HCT116 (cell line): Measurements from ENCODE around the gene COL15A1. TPM values are rescaled to one million over a fixed set of nuclear protein-coding genes. Genes with fewer than 3 reads are reported as not detected.

Experiments
- ATAC-seq: fragments of 200-7000 bp; cut with Tn5 transposase; 2 replicates; pipeline ENCODE4 v1.9.1; 2020; ENCODE audit warnings: mild to moderate bottlenecking, moderate library complexity
- BruUV-seq: library from RNA; stranded (reverse); fragments of 400-500 nt; replicated peaks from 2 replicates; lab custom pipeline; 2021; lab: Mats Ljungman, UMichigan
- CTCF ChIA-PET: fragments of 300-600 bp; sonication (Branson Sonifier 250); formaldehyde crosslinking; loops from one replicate; lab custom pipeline; 2021; ENCODE audit warnings: antibody characterized with exemption; lab: Charles Lee
- POLR2A ChIA-PET: fragments of 300-600, 350-600 bp; sonication (Branson Sonifier 250); formaldehyde crosslinking; loops from one replicate; lab custom pipeline; 2021; ENCODE audit warnings: antibody characterized with exemption; lab: Charles Lee
- RAD21 ChIA-PET, 2 experiments: fragments of 300-600 bp; sonication (Branson Sonifier 250); formaldehyde crosslinking; loops; one replicate each; lab custom pipeline; 2023; ENCODE audit warnings: low total read pairs in 2 of 2; ENCODE audit not compliant: uncharacterized antibody in 2 of 2, unreplicated experiment in 2 of 2, low non-redundant PET in 1 of 2; lab: Charles Lee
- DNase-seq: peaks from one replicate; pipeline ENCODE4 v3.0.0-alpha.2; 2010; ENCODE audit warnings: low read depth, low spot score
- H2AFZ ChIP-seq: fragments of 200-600 bp; shearing (Covaris generic), sonication (generic); 2 replicates; pipeline ENCODE4 v1.6.1; 2017; ENCODE audit warnings: low read depth, mixed run types, mixed read lengths, antibody characterized with exemption, low read length; ENCODE audit not compliant: poor library complexity, severe bottlenecking
- H3K27ac ChIP-seq: 2 replicates; pipeline ENCODE4 v1.5.1; 2012; ENCODE audit warnings: low read depth, low read length
- H3K27me3 ChIP-seq: fragments of 200-600 bp; sonication (generic); 2 replicates; pipeline ENCODE4 v1.6.1; 2016; ENCODE audit warnings: mixed run types, low read length, mixed read lengths; ENCODE audit not compliant: insufficient read depth
- H3K36me3 ChIP-seq, 2 experiments: fragments of 200-500 bp in 1 of 2; fragments of 200-600 bp in 1 of 2; sonication (Bioruptor generic) in 1 of 2; sonication (generic) in 1 of 2; 2 replicates each; pipeline versions ENCODE4 v1.5.1 to v1.6.1; 2014 to 2016; ENCODE audit warnings: low read length in 2 of 2, inconsistent platforms in 1 of 2, mixed read lengths in 1 of 2, mixed run types in 1 of 2; ENCODE audit not compliant: insufficient read depth in 2 of 2, control insufficient read depth in 1 of 2
- H3K4me1 ChIP-seq, 2 experiments: fragments of 200-600 bp in 1 of 2; sonication (generic) in 1 of 2; 2 replicates each; pipeline versions ENCODE4 v1.5.1 to v1.6.1; 2012 to 2017; ENCODE audit warnings: low read length in 2 of 2, inconsistent platforms in 1 of 2, mild to moderate bottlenecking in 1 of 2, mixed read lengths in 1 of 2, mixed run types in 1 of 2, moderate library complexity in 1 of 2; ENCODE audit not compliant: insufficient read depth in 2 of 2, control insufficient read depth in 1 of 2
- H3K4me2 ChIP-seq: fragments of 200-600 bp; sonication (generic); 2 replicates; pipeline ENCODE4 v1.6.1; 2017; ENCODE audit warnings: mixed run types, low read length, mixed read lengths
- H3K4me3 ChIP-seq, 2 experiments: fragments of 200-600 bp in 1 of 2; sonication (generic) in 1 of 2; replicated peaks in 1 of 2; 2 replicates each; pipeline ENCODE4 v1.5.1; 2011 to 2016; ENCODE audit warnings: low read length in 2 of 2, control low read depth in 1 of 2, low read depth in 1 of 2, mild to moderate bottlenecking in 1 of 2, mixed read lengths in 1 of 2, mixed run types in 1 of 2
- H3K79me2 ChIP-seq: fragments of 200-600 bp; sonication (generic); 2 replicates; pipeline ENCODE4 v1.6.1; 2017; ENCODE audit warnings: mild to moderate bottlenecking, mixed run types, low read length, moderate library complexity, mixed read lengths; ENCODE audit not compliant: insufficient read depth
- H3K9ac ChIP-seq: fragments of 200-600 bp; sonication (generic); 2 replicates; pipeline ENCODE4 v1.6.1; 2016; ENCODE audit warnings: low read length, mixed read lengths
- H3K9me2 ChIP-seq: fragments of 200-600 bp; sonication (generic), shearing (Covaris generic); 2 replicates; pipeline ENCODE4 v1.6.1; 2017; ENCODE audit warnings: mixed run types, mild to moderate bottlenecking, moderate library complexity; ENCODE audit not compliant: insufficient read depth
- H3K9me3 ChIP-seq, 2 experiments: fragments of 200-500 bp in 1 of 2; fragments of 200-600 bp in 1 of 2; sonication (Bioruptor generic) in 1 of 2; sonication (generic) in 1 of 2; 2 replicates each; pipeline ENCODE4 v1.6.1; 2014 to 2017; ENCODE audit warnings: low read length in 2 of 2, mixed read lengths in 2 of 2, inconsistent platforms in 1 of 2, low read depth in 1 of 2, mild to moderate bottlenecking in 1 of 2, mixed run types in 1 of 2, moderate library complexity in 1 of 2; ENCODE audit not compliant: control insufficient read depth in 1 of 2, insufficient read depth in 1 of 2
- H4K20me1 ChIP-seq: fragments of 200-600 bp; sonication (generic), shearing (Covaris generic); 2 replicates; pipeline ENCODE4 v1.6.1; 2017; ENCODE audit warnings: mixed run types, mild to moderate bottlenecking, moderate library complexity; ENCODE audit not compliant: insufficient read depth
- CBX3 ChIP-seq: IDR thresholded peaks from 2 replicates; pipeline ENCODE4 v1.6.1; 2012; ENCODE audit warnings: low read depth
- EGR1 ChIP-seq: IDR thresholded peaks from 2 replicates; pipeline ENCODE4 v1.6.1; 2012; ENCODE audit warnings: low read depth
- ELF1 ChIP-seq: IDR thresholded peaks from 2 replicates; pipeline ENCODE4 v1.6.1; 2012; ENCODE audit warnings: low read depth, borderline replicate concordance
- EZH2phosphoT487 ChIP-seq: fragments of 200-600 bp; IDR thresholded peaks from 2 replicates; pipeline ENCODE4 v1.6.1; 2018; ENCODE audit warnings: antibody characterized with exemption, borderline replicate concordance
- FOSL1 ChIP-seq: IDR thresholded peaks from 2 replicates; pipeline ENCODE4 v1.6.1; 2012; ENCODE audit warnings: low read depth
- JUND ChIP-seq: IDR thresholded peaks from 2 replicates; pipeline ENCODE4 v1.6.1; 2012
- MAX ChIP-seq: IDR thresholded peaks from 2 replicates; pipeline ENCODE4 v1.6.1; 2012
- POLR2A ChIP-seq: IDR thresholded peaks from 2 replicates; pipeline ENCODE4 v1.7.0; 2011; ENCODE audit warnings: borderline replicate concordance; ENCODE audit not compliant: insufficient read depth, insufficient read length; ENCODE audit errors: extremely low read depth
- POLR2AphosphoS5 ChIP-seq: IDR thresholded peaks from 2 replicates; pipeline ENCODE4 v1.6.1; 2011; ENCODE audit warnings: mild to moderate bottlenecking, low read depth, low read length, moderate library complexity
- RAD21 ChIP-seq: IDR thresholded peaks from 2 replicates; pipeline ENCODE4 v1.6.1; 2012; ENCODE audit warnings: low read depth, mild to moderate bottlenecking
- SIN3A ChIP-seq: IDR thresholded peaks from 2 replicates; pipeline ENCODE4 v1.6.1; 2012; ENCODE audit warnings: low read depth
- SP1 ChIP-seq: IDR thresholded peaks from 2 replicates; pipeline ENCODE4 v1.6.1; 2012; ENCODE audit warnings: low read depth
- SRF ChIP-seq: IDR thresholded peaks from 2 replicates; pipeline ENCODE4 v1.6.1; 2012; ENCODE audit warnings: low read depth
- YY1 ChIP-seq: IDR thresholded peaks from 2 replicates; pipeline ENCODE4 v1.6.1; 2011; ENCODE audit warnings: low read length, low read depth, moderate library complexity, mild to moderate bottlenecking; ENCODE audit not compliant: insufficient replicate concordance; ENCODE audit errors: extremely low read depth
- intact Hi-C: fragments of 100-400 bp; cut with micrococcal nuclease; formaldehyde crosslinking; loops from 2 replicates; pipeline ENCODE4 v1.10.0; 2022
- total RNA-seq: library from RNA; stranded (reverse); gene quantifications from one replicate; pipeline ENCODE4 v1.2.1, GENCODE V29; 2021; ENCODE audit not compliant: unreplicated experiment
- TF ChIP-seq, protein P1 (sequence below): IDR thresholded peaks from 2 replicates; pipeline ENCODE4 v1.6.1; 2011; ENCODE audit warnings: mild to moderate bottlenecking, low read length, moderate library complexity; ENCODE audit not compliant: insufficient replicate concordance; ENCODE audit errors: extremely low read depth
- TF ChIP-seq, protein P2 (sequence below): IDR thresholded peaks from 2 replicates; pipeline ENCODE4 v1.6.1; 2012

COL15A1 gene
- total RNA-seq, 1 experiment from 2014 or later: 0.15 TPM

DNA sequence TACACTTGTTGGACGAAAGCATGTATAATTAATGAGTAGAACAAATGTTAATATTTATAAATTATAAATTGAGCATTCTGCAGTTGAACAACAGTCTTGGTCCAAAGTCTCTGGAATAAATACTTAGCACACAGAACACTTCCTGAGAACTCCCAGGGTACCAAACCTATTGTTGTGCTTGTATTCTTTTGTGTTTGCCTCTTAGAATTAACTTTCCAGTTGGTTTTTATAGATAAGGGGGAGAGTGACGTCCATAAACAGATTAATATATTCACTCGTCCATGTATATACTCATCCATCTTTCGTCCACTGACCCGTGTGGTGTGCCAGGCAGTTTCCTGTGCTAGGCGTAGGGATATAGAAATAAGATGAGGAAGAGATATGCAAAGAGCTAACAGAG lies 98.9 kb downstream of the COL15A1 start:
- RAD21 ChIA-PET: no interaction called here
- CTCF ChIA-PET: interaction anchor here (0.6 kb wide), 1 partner anchor 1552 kb away, joined by 3 read pairs; no protein-coding TSS in a partner anchor

GRCh38 chr9:99044827-99045226 lies 101.1 kb downstream of the COL15A1 start:
- ChIA-PET CTCF (no interaction called here), RAD21 (no interaction called here), POLR2A (no interaction called here)
- Histone ChIP-seq H3K36me3 (no peaks in the 10 kb centered on the region), H3K9me2 (no peaks in the 10 kb centered on the region), H3K4me3 (no peak overlapping the region), H4K20me1 (no peaks in the 10 kb centered on the region), H3K4me2 (no peak overlapping the region), H3K4me1 (no peaks in the 10 kb centered on the region), H3K27me3 (no peaks in the 10 kb centered on the region), H2AFZ (no peak overlapping the region), H3K79me2 (no peaks in the 10 kb centered on the region), H3K9ac (no peak overlapping the region), H3K27ac (no peak overlapping the region), H3K9me3 (peaks cover 0 to 7% of the 10 kb centered on the region in 2 experiments; a peak in 1 of 4 replicates)
- BruUV-seq: no TSS peak
- DNase-seq (no peak), ATAC-seq (no peak)
- intact Hi-C loops: no loop called here
- TF ChIP-seq SP1: no peak
- no peak for TF ChIP-seq POLR2AphosphoS5
- no peak for TF ChIP-seq POLR2A
- TF ChIP-seq RAD21: no peak
- TF ChIP-seq FOSL1: no peak
- TF ChIP-seq EZH2phosphoT487: no peak
- no peak for TF ChIP-seq JUND
- TF ChIP-seq EGR1: no peak
- TF ChIP-seq SRF: no peak
- TF ChIP-seq, protein P1, sequence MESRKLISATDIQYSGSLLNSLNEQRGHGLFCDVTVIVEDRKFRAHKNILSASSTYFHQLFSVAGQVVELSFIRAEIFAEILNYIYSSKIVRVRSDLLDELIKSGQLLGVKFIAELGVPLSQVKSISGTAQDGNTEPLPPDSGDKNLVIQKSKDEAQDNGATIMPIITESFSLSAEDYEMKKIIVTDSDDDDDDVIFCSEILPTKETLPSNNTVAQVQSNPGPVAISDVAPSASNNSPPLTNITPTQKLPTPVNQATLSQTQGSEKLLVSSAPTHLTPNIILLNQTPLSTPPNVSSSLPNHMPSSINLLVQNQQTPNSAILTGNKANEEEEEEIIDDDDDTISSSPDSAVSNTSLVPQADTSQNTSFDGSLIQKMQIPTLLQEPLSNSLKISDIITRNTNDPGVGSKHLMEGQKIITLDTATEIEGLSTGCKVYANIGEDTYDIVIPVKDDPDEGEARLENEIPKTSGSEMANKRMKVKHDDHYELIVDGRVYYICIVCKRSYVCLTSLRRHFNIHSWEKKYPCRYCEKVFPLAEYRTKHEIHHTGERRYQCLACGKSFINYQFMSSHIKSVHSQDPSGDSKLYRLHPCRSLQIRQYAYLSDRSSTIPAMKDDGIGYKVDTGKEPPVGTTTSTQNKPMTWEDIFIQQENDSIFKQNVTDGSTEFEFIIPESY: no peak
- TF ChIP-seq MAX: no peak
- no peak for TF ChIP-seq ELF1
- no peak for TF ChIP-seq CBX3
- no peak for TF ChIP-seq SIN3A

More for the DNA sequence above, 98.9 kb downstream of the COL15A1 start:
- Histone ChIP-seq H3K4me1 (no peaks in the 10 kb centered on the region), H3K36me3 (no peaks in the 10 kb centered on the region), H3K9me2 (no peaks in the 10 kb centered on the region), H3K9ac (no peak overlapping the region), H2AFZ (no peak overlapping the region), H3K4me3 (no peak overlapping the region), H4K20me1 (no peaks in the 10 kb centered on the region), H3K79me2 (no peaks in the 10 kb centered on the region), H3K27me3 (no peaks in the 10 kb centered on the region), H3K27ac (no peak overlapping the region), H3K4me2 (no peak overlapping the region), H3K9me3 (peaks cover 0 to 7% of the 10 kb centered on the region in 2 experiments; a peak in 1 of 4 replicates)
- DNase-seq (no peak), ATAC-seq (no peak)
- BruUV-seq: no TSS peak
- intact Hi-C loops: no loop called here
- POLR2A ChIA-PET: no interaction called here
- TF ChIP-seq CBX3: no peak
- TF ChIP-seq JUND: no peak
- TF ChIP-seq, protein P2, sequence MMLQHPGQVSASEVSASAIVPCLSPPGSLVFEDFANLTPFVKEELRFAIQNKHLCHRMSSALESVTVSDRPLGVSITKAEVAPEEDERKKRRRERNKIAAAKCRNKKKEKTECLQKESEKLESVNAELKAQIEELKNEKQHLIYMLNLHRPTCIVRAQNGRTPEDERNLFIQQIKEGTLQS: no peak
- no peak for TF ChIP-seq SP1
- no peak for TF ChIP-seq YY1
- no peak for TF ChIP-seq SIN3A
